HepG2 (cell line): ENCODE results near the gene NABP2. TPM values are rescaled to one million over a fixed set of nuclear protein-coding genes. Genes with fewer than 3 reads are reported as not detected.

Experiments used
- ASH2L ChIP-seq: fragments of 300-600, 200-600 bp; sonication (generic); IDR thresholded peaks from 2 replicates; pipeline ENCODE4 v1.7.0; 2017; ENCODE audit warnings: low read depth, mild to moderate bottlenecking, moderate library complexity, mixed read lengths, low read length; ENCODE audit not compliant: insufficient read length
- CBX5 ChIP-seq: sonication (generic); formaldehyde crosslinking; IDR thresholded peaks from 2 replicates; pipeline ENCODE4 v1.4.0; 2020; ENCODE audit warnings: missing genetic modification reagents, borderline replicate concordance
- EHMT2 ChIP-seq: fragments of 200-600 bp; sonication (generic); IDR thresholded peaks from 2 replicates; pipeline ENCODE4 v1.7.0; 2017; ENCODE audit warnings: antibody characterized with exemption, low read depth, low read length, borderline replicate concordance
- FIP1L1 ChIP-seq: fragments of 200-400 bp; formaldehyde crosslinking; IDR thresholded peaks from 2 replicates; pipeline ENCODE4 v1.6.1; 2018; ENCODE audit warnings: low read depth, mild to moderate bottlenecking, low read length, moderate library complexity, borderline replicate concordance; ENCODE audit not compliant: insufficient read depth
- FOSL2 ChIP-seq: sonication (generic); formaldehyde crosslinking; IDR thresholded peaks from 2 replicates; pipeline ENCODE4 v1.4.0; 2020; ENCODE audit warnings: missing genetic modification reagents
- HOXA9 ChIP-seq: sonication (generic); formaldehyde crosslinking; IDR thresholded peaks from 2 replicates; pipeline ENCODE4 v1.8.1; 2022; ENCODE audit warnings: missing genetic modification reagents, mild to moderate bottlenecking, moderate library complexity, borderline replicate concordance
- MTF1 ChIP-seq: sonication (generic); formaldehyde crosslinking; IDR thresholded peaks from 2 replicates; pipeline ENCODE4 v1.5.0; 2020; ENCODE audit warnings: missing genetic modification reagents
- NR2C2 ChIP-seq: sonication (generic); formaldehyde crosslinking; IDR thresholded peaks from 2 replicates; pipeline ENCODE4 v1.4.0; 2020; ENCODE audit warnings: missing genetic modification reagents, mild to moderate bottlenecking, moderate library complexity, borderline replicate concordance
- PATZ1 ChIP-seq: sonication (generic); formaldehyde crosslinking; IDR thresholded peaks from 2 replicates; pipeline ENCODE4 v1.4.0; 2020; ENCODE audit warnings: missing genetic modification reagents
- PLRG1 ChIP-seq: fragments of 450-650 bp; conservative IDR thresholded peaks from 2 replicates; pipeline ENCODE4 v1.6.1; 2016
- RORA ChIP-seq: sonication (generic); formaldehyde crosslinking; IDR thresholded peaks from 2 replicates; pipeline ENCODE4 v1.5.0; 2020; ENCODE audit warnings: mild to moderate bottlenecking, missing genetic modification reagents, moderate library complexity
- SP4 ChIP-seq: sonication (generic); formaldehyde crosslinking; IDR thresholded peaks from 2 replicates; pipeline ENCODE4 v1.8.1; 2023; ENCODE audit warnings: mild to moderate bottlenecking, missing genetic modification reagents
- ZFP36 ChIP-seq: fragments of 150-350 bp; IDR thresholded peaks from 2 replicates; pipeline ENCODE4 v1.6.1; 2018; ENCODE audit warnings: borderline replicate concordance, low read length, low read depth; ENCODE audit not compliant: partially characterized antibody
- ZNF180 ChIP-seq: sonication (generic); formaldehyde crosslinking; IDR thresholded peaks from 2 replicates; pipeline ENCODE4 v1.4.0; 2020; ENCODE audit warnings: low read depth, missing genetic modification reagents, borderline replicate concordance
- ZNF232 ChIP-seq: sonication (generic); formaldehyde crosslinking; IDR thresholded peaks from 2 replicates; pipeline ENCODE4 v1.4.0; 2020; ENCODE audit warnings: missing genetic modification reagents, borderline replicate concordance
- ZNF234 ChIP-seq: sonication (generic); formaldehyde crosslinking; conservative IDR thresholded peaks from 2 replicates; pipeline ENCODE4 v1.5.1; 2020; ENCODE audit warnings: mild to moderate bottlenecking, missing genetic modification reagents
- ZNF280B ChIP-seq: sonication (generic); formaldehyde crosslinking; IDR thresholded peaks from 2 replicates; pipeline ENCODE4 v1.5.0; 2020; ENCODE audit warnings: missing genetic modification reagents, mild to moderate bottlenecking, borderline replicate concordance
- ZNF317 ChIP-seq: sonication (generic); formaldehyde crosslinking; IDR thresholded peaks from 2 replicates; pipeline ENCODE4 v1.5.0; 2020; ENCODE audit warnings: mild to moderate bottlenecking, missing genetic modification reagents
- ZNF605 ChIP-seq: sonication (generic); formaldehyde crosslinking; IDR thresholded peaks from 2 replicates; pipeline ENCODE4 v1.8.0; 2022; ENCODE audit warnings: mild to moderate bottlenecking, missing genetic modification reagents
- ZNF678 ChIP-seq: sonication (generic); formaldehyde crosslinking; IDR thresholded peaks from 2 replicates; pipeline ENCODE4 v1.4.0; 2020; ENCODE audit warnings: mild to moderate bottlenecking, missing genetic modification reagents
- ZSCAN20 ChIP-seq: sonication (generic); formaldehyde crosslinking; IDR thresholded peaks from 2 replicates; pipeline ENCODE4 v1.4.0; 2020; ENCODE audit warnings: missing genetic modification reagents, mild to moderate bottlenecking, borderline replicate concordance
- polyA plus RNA-seq, 8 experiments: library from polyadenylated mRNA; depleted of rRNA in 3 of 8; stranded (reverse) in 7 of 8; unstranded in 1 of 8; fragments of >200 nt; fragmentation: Illumina TruSeq in 4 of 8; extraction: Trizol in 4 of 8; gene quantifications; 2 replicates each; pipeline versions ENCODE4 v1.2.1 to v1.2.3, GENCODE V29; 2011 to 2016; ENCODE audit warnings: low read depth in 4 of 8, missing spikeins in 1 of 8, mixed read lengths in 1 of 8; ENCODE audit not compliant: insufficient read depth in 1 of 8
- total RNA-seq, 5 experiments: library from RNA; depleted of rRNA; stranded (reverse); fragments of >200 nt; fragmentation: Illumina TruSeq; extraction: Trizol; gene quantifications; 2 replicates each; pipeline ENCODE4 v1.2.3, GENCODE V29; 2016; ENCODE audit warnings: low read depth in 1 of 5
- TF ChIP-seq, protein P1 (sequence below): sonication (generic); formaldehyde crosslinking; IDR thresholded peaks from 2 replicates; pipeline ENCODE4 v1.9.0; 2022; ENCODE audit warnings: low read depth, missing genetic modification reagents
- TF ChIP-seq, protein P2 (sequence below): IDR thresholded peaks from 2 replicates; pipeline ENCODE4 v1.6.1; 2016; ENCODE audit warnings: mild to moderate bottlenecking
- TF ChIP-seq, protein P3 (sequence below): IDR thresholded peaks from 2 replicates; pipeline ENCODE4 v1.6.1; 2012; ENCODE audit warnings: inconsistent platforms

The NABP2 gene
- total and polyA plus RNA-seq, 2 of the 13 experiments (the other 11 are each of a cell fraction or from before 2014, with no cell fraction given): 33.2 to 35.5 TPM

- peak; percentile 81 for TF ChIP-seq SP4 (CRISPR knock-in tag)
- no peak for TF ChIP-seq FIP1L1
- TF ChIP-seq, protein P1, sequence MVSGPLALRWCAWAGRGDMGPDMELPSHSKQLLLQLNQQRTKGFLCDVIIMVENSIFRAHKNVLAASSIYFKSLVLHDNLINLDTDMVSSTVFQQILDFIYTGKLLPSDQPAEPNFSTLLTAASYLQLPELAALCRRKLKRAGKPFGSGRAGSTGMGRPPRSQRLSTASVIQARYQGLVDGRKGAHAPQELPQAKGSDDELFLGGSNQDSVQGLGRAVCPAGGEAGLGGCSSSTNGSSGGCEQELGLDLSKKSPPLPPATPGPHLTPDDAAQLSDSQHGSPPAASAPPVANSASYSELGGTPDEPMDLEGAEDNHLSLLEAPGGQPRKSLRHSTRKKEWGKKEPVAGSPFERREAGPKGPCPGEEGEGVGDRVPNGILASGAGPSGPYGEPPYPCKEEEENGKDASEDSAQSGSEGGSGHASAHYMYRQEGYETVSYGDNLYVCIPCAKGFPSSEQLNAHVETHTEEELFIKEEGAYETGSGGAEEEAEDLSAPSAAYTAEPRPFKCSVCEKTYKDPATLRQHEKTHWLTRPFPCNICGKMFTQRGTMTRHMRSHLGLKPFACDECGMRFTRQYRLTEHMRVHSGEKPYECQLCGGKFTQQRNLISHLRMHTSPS (CRISPR knock-in tag): no peak
- TF ChIP-seq NR2C2 (CRISPR knock-in tag): peak; percentile 28; the same call in 1 of the 2 replicates
- no peak for TF ChIP-seq CBX5 (CRISPR knock-in tag)
- TF ChIP-seq ASH2L: peak; percentile 72
- no peak for TF ChIP-seq ZNF232
- TF ChIP-seq, protein P2, sequence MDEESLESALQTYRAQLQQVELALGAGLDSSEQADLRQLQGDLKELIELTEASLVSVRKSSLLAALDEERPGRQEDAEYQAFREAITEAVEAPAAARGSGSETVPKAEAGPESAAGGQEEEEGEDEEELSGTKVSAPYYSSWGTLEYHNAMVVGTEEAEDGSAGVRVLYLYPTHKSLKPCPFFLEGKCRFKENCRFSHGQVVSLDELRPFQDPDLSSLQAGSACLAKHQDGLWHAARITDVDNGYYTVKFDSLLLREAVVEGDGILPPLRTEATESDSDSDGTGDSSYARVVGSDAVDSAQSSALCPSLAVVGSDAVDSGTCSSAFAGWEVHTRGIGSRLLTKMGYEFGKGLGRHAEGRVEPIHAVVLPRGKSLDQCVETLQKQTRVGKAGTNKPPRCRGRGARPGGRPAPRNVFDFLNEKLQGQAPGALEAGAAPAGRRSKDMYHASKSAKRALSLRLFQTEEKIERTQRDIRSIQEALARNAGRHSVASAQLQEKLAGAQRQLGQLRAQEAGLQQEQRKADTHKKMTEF: peak; percentile 87
- TF ChIP-seq RORA (CRISPR knock-in tag): no peak
- no peak for TF ChIP-seq ZNF317 (CRISPR knock-in tag)
- TF ChIP-seq ZNF678 (CRISPR knock-in tag): no peak
- TF ChIP-seq PATZ1 (CRISPR knock-in tag): peak; percentile 77
- no peak for TF ChIP-seq ZFP36
- TF ChIP-seq ZNF234 (CRISPR knock-in tag): peak; percentile 71; the same call in 1 of the 2 replicates
- no peak for TF ChIP-seq EHMT2
- TF ChIP-seq, protein P3, sequence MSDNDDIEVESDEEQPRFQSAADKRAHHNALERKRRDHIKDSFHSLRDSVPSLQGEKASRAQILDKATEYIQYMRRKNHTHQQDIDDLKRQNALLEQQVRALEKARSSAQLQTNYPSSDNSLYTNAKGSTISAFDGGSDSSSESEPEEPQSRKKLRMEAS: peak; percentile 86
- no peak for TF ChIP-seq ZSCAN20 (CRISPR knock-in tag)
- TF ChIP-seq FOSL2 (CRISPR knock-in tag): no peak
- peak; percentile 92 for TF ChIP-seq ZNF605 (CRISPR knock-in tag)
- 0 out of 2 replicates have a peak, but pooled peaks have one; percentile 65 for TF ChIP-seq ZNF180 (CRISPR knock-in tag)
- TF ChIP-seq ZNF280B: no peak
- TF ChIP-seq PLRG1: no peak
- TF ChIP-seq HOXA9: no peak
- TF ChIP-seq MTF1 (CRISPR knock-in tag): no peak
Measured at GRCh38 chr12:56224102-56224701, at the start of gene NABP2 (continued).
